Thyroid gland (tissue), 4 donors: ENCODE results near the gene PPP1R8.

Source experiments
- CTCF ChIP-seq, 6 experiments: fragments of 200-600 bp in 3 of 6; fragments of 450-650 bp in 3 of 6; sonication (generic) in 3 of 6; IDR thresholded peaks; one replicate each; pipeline ENCODE4 v1.5.1; 2016 to 2019; ENCODE audit warnings: antibody characterized with exemption in 6 of 6, mild to moderate bottlenecking in 2 of 6, inconsistent platforms in 1 of 6, moderate library complexity in 1 of 6
- POLR2A ChIP-seq, 2 donors: fragments of 450-650 bp; IDR thresholded peaks; one replicate each; pipeline ENCODE4 v1.6.1; 2017; ENCODE audit warnings: antibody characterized with exemption in 2 of 2, mild to moderate bottlenecking in 2 of 2, moderate library complexity in 1 of 2

- TF ChIP-seq CTCF (IDR thresholded peaks at IDR 0.05) (no peak), POLR2A (IDR thresholded peaks at IDR 0.05) (peak; percentile 1 to 81)
These were observed 41.6 kb downstream of the PPP1R8 start, which contains the start of gene THEMIS2 for GRCh38 chr1:27872059-27872801.
